ENCODE results near the gene CPNE5.
"Not testable (repeated sequence)": the region's sequence is repeated elsewhere in the genome, so short reads cannot be mapped to it uniquely, and the experiment has no call there.

The CPNE5 gene

GRCh38 chr6:36813047-36813446 lies 26.2 kb downstream of the CPNE5 start:
- DNase-seq: not testable (repeated sequence)

GRCh38 chr6:36809941-36810803 lies 29.1 kb downstream of the CPNE5 start:
- DNase-seq: no peak

- DNase-seq: no peak
These were observed 30.1 kb downstream of the CPNE5 start for GRCh38 chr6:36809156-36809555.

- DNase-seq: no peak
These were observed 30.6 kb downstream of the CPNE5 start for GRCh38 chr6:36808634-36809033.

- DNase-seq: no peak
These were observed 31.5 kb downstream of the CPNE5 start for GRCh38 chr6:36807750-36808149.

GRCh38 chr6:36807143-36807542 lies 32.1 kb downstream of the CPNE5 start:
- DNase-seq: no peak

GRCh38 chr6:36805917-36806316 lies 33.3 kb downstream of the CPNE5 start:
- DNase-seq: no peak

- DNase-seq: no peak
These were observed 34.0 kb downstream of the CPNE5 start for GRCh38 chr6:36805096-36805797.

- DNase-seq: no peak
These were observed 34.7 kb downstream of the CPNE5 start for GRCh38 chr6:36804563-36804962.

GRCh38 chr6:36803908-36804307 lies 35.3 kb downstream of the CPNE5 start:
- DNase-seq: no peak

- DNase-seq: no peak
These were observed 35.8 kb downstream of the CPNE5 start for GRCh38 chr6:36803482-36803881.

- DNase-seq: no peak
These were observed 38.8 kb downstream of the CPNE5 start for GRCh38 chr6:36800223-36801076.

- no peak for DNase-seq
These were observed 40.4 kb downstream of the CPNE5 start for GRCh38 chr6:36798852-36799251.

- no peak for DNase-seq
These were observed 41.6 kb downstream of the CPNE5 start for GRCh38 chr6:36797653-36798052.

GRCh38 chr6:36797055-36797454 lies 42.2 kb downstream of the CPNE5 start:
- no peak for DNase-seq

GRCh38 chr6:36794713-36795065 lies 44.6 kb downstream of the CPNE5 start:
- no peak for DNase-seq

GRCh38 chr6:36793913-36794712 lies 45.1 kb downstream of the CPNE5 start:
- DNase-seq: no peak

- DNase-seq: no peak
These were observed 45.8 kb downstream of the CPNE5 start for GRCh38 chr6:36793296-36793912.

- no peak for DNase-seq
These were observed 47.6 kb downstream of the CPNE5 start for GRCh38 chr6:36791521-36792135.

GRCh38 chr6:36791085-36791484 lies 48.2 kb downstream of the CPNE5 start:
- DNase-seq: no peak

GRCh38 chr6:36788768-36789167 lies 50.5 kb downstream of the CPNE5 start:
- DNase-seq: no peak

GRCh38 chr6:36788186-36788585 lies 51.1 kb downstream of the CPNE5 start:
- DNase-seq: no peak
